Measurements from ENCODE around the gene LILRA5. TPM values are rescaled to one million over a fixed set of nuclear protein-coding genes. Genes with fewer than 3 reads are reported as not detected.
"Not testable (repeated sequence)": the region's sequence is repeated elsewhere in the genome, so short reads cannot be mapped to it uniquely, and the experiment has no call there.

The LILRA5 gene
- total RNA-seq, 6 donors from 2014 or later: 3.1 to 34.9 (median 20.3) TPM

DNA sequence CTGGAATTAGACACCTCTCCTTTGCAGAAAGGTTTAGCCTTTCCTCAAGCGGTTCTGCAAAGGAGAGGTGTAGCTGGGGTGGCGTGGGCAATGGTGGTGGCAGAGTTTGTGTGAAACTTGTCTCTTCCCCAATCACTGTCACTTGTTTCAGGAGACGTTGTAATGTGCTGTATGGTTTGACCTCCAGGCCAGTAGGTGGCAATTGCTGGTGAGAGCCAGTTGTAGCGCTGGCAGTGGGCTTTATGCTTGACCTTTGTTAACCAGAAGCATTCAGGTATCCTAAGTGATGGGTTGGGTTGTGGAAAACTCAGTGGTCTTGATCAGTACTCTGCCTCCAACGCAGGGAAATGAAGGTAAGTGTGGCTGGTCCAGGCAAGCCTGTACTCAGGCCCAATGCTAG lies 12.7 kb upstream of the LILRA5 start:
- H3K36me3 ChIP-seq: no peaks in the 10 kb centered on the region
- H3K27ac ChIP-seq: no peak overlapping the region
- peaks cover 0 to 8% (median 0%) of the 10 kb centered on the region in 4 donors for H3K4me1 ChIP-seq
- no peak for DNase-seq
- no peaks in the 10 kb centered on the region for H3K27me3 ChIP-seq
- ATAC-seq (ENCODE audit: low FRiP score in 2 of 2): peak in 1 of 2 donors; percentile 40
- no peaks in the 10 kb centered on the region for H3K9me3 ChIP-seq
- WGBS, 2 donors: 63 to 73% methylated on average over 5 of the region's 5 CpGs
- no peak overlapping the region for H3K4me3 ChIP-seq
- TF ChIP-seq POLR2A (IDR thresholded peaks at IDR 0.05) (no peak), POLR2AphosphoS5 (IDR thresholded peaks at IDR 0.05) (no peak), EP300 (IDR thresholded peaks at IDR 0.05) (no peak)
- TF ChIP-seq, protein P1, sequence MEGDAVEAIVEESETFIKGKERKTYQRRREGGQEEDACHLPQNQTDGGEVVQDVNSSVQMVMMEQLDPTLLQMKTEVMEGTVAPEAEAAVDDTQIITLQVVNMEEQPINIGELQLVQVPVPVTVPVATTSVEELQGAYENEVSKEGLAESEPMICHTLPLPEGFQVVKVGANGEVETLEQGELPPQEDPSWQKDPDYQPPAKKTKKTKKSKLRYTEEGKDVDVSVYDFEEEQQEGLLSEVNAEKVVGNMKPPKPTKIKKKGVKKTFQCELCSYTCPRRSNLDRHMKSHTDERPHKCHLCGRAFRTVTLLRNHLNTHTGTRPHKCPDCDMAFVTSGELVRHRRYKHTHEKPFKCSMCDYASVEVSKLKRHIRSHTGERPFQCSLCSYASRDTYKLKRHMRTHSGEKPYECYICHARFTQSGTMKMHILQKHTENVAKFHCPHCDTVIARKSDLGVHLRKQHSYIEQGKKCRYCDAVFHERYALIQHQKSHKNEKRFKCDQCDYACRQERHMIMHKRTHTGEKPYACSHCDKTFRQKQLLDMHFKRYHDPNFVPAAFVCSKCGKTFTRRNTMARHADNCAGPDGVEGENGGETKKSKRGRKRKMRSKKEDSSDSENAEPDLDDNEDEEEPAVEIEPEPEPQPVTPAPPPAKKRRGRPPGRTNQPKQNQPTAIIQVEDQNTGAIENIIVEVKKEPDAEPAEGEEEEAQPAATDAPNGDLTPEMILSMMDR (IDR thresholded peaks at IDR 0.05): no peak

DNA sequence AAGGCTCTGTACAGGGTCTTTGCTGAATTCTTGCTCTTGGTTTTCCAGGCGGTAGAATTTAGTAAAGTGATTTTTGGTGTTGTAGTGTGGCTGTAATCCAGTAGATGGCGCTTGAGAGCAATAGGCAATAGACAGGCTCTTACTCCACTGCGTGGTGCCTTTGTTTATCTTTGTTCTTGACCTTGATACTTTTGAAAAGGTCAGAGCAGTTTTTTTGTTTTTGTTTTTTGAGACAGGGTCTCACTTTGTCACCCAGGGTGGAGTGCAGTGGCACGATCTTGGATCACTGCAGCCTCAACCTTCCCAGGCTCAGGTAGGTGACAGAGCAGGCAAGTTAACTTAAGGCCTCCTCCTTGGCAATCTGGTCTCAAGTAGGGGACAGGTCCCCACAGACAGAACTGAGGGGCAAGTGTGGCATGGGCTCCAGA lies 12.2 kb upstream of the LILRA5 start:
- no peaks in the 10 kb centered on the region for H3K27me3 ChIP-seq
- H3K4me3 ChIP-seq: no peak overlapping the region
- no peaks in the 10 kb centered on the region for H3K36me3 ChIP-seq
- peaks cover 0 to 8% (median 0%) of the 10 kb centered on the region in 4 donors for H3K4me1 ChIP-seq
- H3K27ac ChIP-seq: no peak overlapping the region
- no peak for DNase-seq
- ATAC-seq (ENCODE audit: low FRiP score in 2 of 2): peak; percentile 74 to 79
- no peak for TF ChIP-seq POLR2A (IDR thresholded peaks at IDR 0.05)
- TF ChIP-seq, protein P1 (IDR thresholded peaks at IDR 0.05): peak; percentile 58 to 80 (median 76)
- no peak for TF ChIP-seq EP300 (IDR thresholded peaks at IDR 0.05)
- WGBS, 2 donors: 4 to 5% methylated on average over 4 of the region's 4 CpGs
- H3K9me3 ChIP-seq: no peaks in the 10 kb centered on the region

DNA sequence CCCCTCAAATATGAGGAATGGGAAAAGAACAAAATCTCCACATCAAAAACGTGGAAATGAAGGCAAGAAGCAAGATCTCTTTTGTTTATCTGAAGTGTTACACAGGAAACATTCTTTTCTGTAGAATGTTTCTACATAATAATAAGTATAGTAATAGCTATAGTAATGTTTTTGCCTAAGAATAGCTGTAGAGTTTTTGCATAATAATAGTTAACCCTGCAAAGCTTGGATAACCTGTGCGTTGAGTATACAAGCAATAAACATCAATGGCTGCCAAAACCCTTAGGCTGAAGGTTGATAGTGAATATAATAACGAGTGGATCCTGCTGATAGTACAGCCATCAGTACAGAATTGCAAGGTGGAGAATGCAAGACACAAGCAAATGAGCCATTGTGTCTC lies 11.1 kb upstream of the LILRA5 start:
- no peak for TF ChIP-seq EP300 (IDR thresholded peaks at IDR 0.05)
- TF ChIP-seq, protein P1 (IDR thresholded peaks at IDR 0.05): no peak
- Histone ChIP-seq H3K36me3 (no peaks in the 10 kb centered on the region), H3K4me3 (no peak overlapping the region)

DNA sequence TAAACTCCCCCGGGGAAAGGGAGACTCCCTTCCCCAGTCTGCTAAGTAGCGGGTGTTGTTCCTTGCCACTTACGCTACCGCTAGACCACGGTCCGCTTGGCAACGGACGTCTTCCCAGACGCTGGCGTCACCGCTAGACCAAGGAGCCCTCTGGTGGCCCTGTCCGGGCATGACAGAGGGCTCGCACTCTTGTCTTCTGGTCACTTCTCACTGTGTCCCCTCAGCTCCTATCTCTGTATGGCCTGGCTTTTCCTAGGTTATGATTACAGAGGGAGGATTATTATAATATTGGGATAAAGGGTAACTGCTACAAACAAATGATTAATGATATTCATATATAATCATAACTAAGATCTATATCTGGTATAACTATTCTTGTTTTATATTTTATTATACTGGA lies 10.0 kb upstream of the LILRA5 start:
- TF ChIP-seq, protein P1 (IDR thresholded peaks at IDR 0.05): peak in 3 of 6 experiments; percentile 12 to 30 (median 27)
- not testable (repeated sequence) for DNase-seq; H3K9me3 ChIP-seq; H3K4me3 ChIP-seq; H3K27ac ChIP-seq; ATAC-seq (ENCODE audit: low FRiP score in 2 of 2); H3K27me3 ChIP-seq; H3K36me3 ChIP-seq; H3K4me1 ChIP-seq
- 29 to 40% methylated on average over 1 to 2 of the region's 13 CpGs for WGBS, 2 donors

More for the DNA sequence above, 11.1 kb upstream of the LILRA5 start:
- Histone ChIP-seq H3K9me3 (no peaks in the 10 kb centered on the region), H3K27ac (no peak overlapping the region), H3K27me3 (no peaks in the 10 kb centered on the region), H3K4me1 (peaks cover 0 to 8% (median 0%) of the 10 kb centered on the region in 4 donors)
- DNase-seq: no peak
- 26 to 47% methylated on average over 3 of the region's 3 CpGs for WGBS, 2 donors
- no peak for ATAC-seq (ENCODE audit: low FRiP score in 2 of 2)

DNA sequence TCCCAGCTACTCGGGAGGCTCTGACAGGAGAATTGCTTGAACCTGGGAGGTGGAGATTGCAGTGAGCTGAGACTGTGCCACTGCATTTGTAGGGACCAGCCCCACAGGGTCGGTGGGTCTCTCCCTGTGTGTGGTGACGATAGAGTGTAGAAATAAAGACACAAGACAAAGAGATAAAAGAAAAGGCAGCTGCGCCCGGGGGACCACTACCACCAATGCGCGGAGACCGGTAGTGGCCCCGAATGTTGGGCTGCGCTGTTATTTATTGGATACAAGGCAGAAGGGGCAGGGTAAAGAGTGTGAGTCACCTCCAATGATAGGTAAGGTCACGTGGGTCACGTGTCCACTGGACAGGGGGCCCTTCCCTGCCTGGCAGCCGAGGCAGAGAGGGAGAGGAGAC lies 9.3 kb upstream of the LILRA5 start:
- H3K4me3 ChIP-seq; ATAC-seq (ENCODE audit: low FRiP score in 2 of 2); DNase-seq; H3K27ac ChIP-seq; H3K36me3 ChIP-seq; H3K4me1 ChIP-seq; H3K9me3 ChIP-seq; H3K27me3 ChIP-seq: not testable (repeated sequence)
- whole genome bisulfite sequencing, 2 donors: 87 to 88% methylated on average over 9 to 12 of the region's 13 CpGs
